A549 (cell line): ENCODE data around the gene MUCL3. TPM values are rescaled to one million over a fixed set of nuclear protein-coding genes. Genes with fewer than 3 reads are reported as not detected.
A peak's percentile ranks its signal among the peaks of the same experiment; 100 is the strongest.

ENCODE experiments used
- ATAC-seq, 2 experiments: fragments of 200-7000 bp in 1 of 2; fragments of >200 bp in 1 of 2; cut with Nextera tagmentation in 1 of 2; cut with Tn5 transposase in 1 of 2; 3 replicates each; pipeline versions ENCODE4 v1.8.0 to v1.9.1; 2018 to 2020; ENCODE audit warnings: mild to moderate bottlenecking in 1 of 2, moderate library complexity in 1 of 2
- CTCF ChIA-PET: fragments of 300-600 bp; sonication (Branson Sonifier 250); formaldehyde crosslinking; extraction: SDS; loops from one replicate; lab custom pipeline; 2021; ENCODE audit warnings: antibody characterized with exemption, inconsistent platforms; lab: Yijun Ruan, JAX
- POLR2A ChIA-PET: fragments of 350-600 bp; formaldehyde crosslinking; extraction: SDS; loops from one replicate; lab custom pipeline; 2021; ENCODE audit warnings: antibody characterized with exemption, inconsistent platforms; lab: Yijun Ruan, JAX
- DNase-seq, 2 experiments: peaks; one replicate each; pipeline versions ENCODE4 v3.0.0 to v3.0.0-alpha.2; 2011 to 2016; ENCODE audit warnings: low read depth in 1 of 2, low spot score in 1 of 2
- FAIRE-seq: peaks from 2 replicates; lab custom pipeline; 2011; peaks lifted over from hg19 to GRCh38; lab: Jason Lieb, UNC
- H3K27ac ChIP-seq, 2 experiments: fragments of >200 bp; sonication (Bioruptor Twin); formaldehyde crosslinking; 3 replicates each; pipeline ENCODE4 v1.5.1; 2016 to 2017
- H3K4me1 ChIP-seq: fragments of >200 bp; sonication (Bioruptor Twin); formaldehyde crosslinking; 3 replicates; pipeline ENCODE4 v1.6.1; 2016
- H3K4me2 ChIP-seq: fragments of >200 bp; sonication (Bioruptor Twin); formaldehyde crosslinking; 3 replicates; pipeline ENCODE4 v1.6.1; 2016
- H3K4me3 ChIP-seq: fragments of >200 bp; sonication (Bioruptor Twin); formaldehyde crosslinking; 3 replicates; pipeline ENCODE4 v1.5.1; 2016
- H3K9me3 ChIP-seq: fragments of >200 bp; sonication (Bioruptor Twin); formaldehyde crosslinking; 3 replicates; pipeline ENCODE4 v1.6.1; 2016
- CBX8 ChIP-seq: fragments of 200-600 bp; sonication (generic); IDR thresholded peaks from 2 replicates; pipeline ENCODE4 v1.6.1; 2016
- CEBPB ChIP-seq, 2 experiments: fragments of >200 bp in 1 of 2; sonication (Bioruptor Twin) in 1 of 2; formaldehyde crosslinking in 1 of 2; IDR thresholded peaks; 2 replicates each; pipeline ENCODE4 v1.6.1; 2012 to 2016
- CHD4 ChIP-seq: fragments of 200-600 bp; sonication (generic); IDR thresholded peaks from 2 replicates; pipeline ENCODE4 v1.6.1; 2016; ENCODE audit warnings: antibody characterized with exemption, mild to moderate bottlenecking, borderline replicate concordance
- EHMT2 ChIP-seq: fragments of 200-600 bp; sonication (generic); IDR thresholded peaks from 2 replicates; pipeline ENCODE4 v1.6.1; 2016; ENCODE audit warnings: antibody characterized with exemption, low read depth, mild to moderate bottlenecking, moderate library complexity
- EP300 ChIP-seq, 2 experiments: fragments of >200 bp; sonication (Bioruptor Twin); formaldehyde crosslinking; IDR thresholded peaks; 2 replicates in 1 of 2; 3 replicates in 1 of 2; pipeline ENCODE4 v1.6.1; 2016 to 2017
- HOXB13 ChIP-seq: fragments of 250-450 bp; sonication (Bioruptor Pico); IDR thresholded peaks from 2 replicates; pipeline ENCODE4 v1.5.0; 2020; ENCODE audit warnings: low read depth, mild to moderate bottlenecking, moderate library complexity
- HOXB5 ChIP-seq: fragments of 250-450 bp; sonication (Bioruptor Pico); IDR thresholded peaks from 2 replicates; pipeline ENCODE4 v1.5.0; 2020; ENCODE audit warnings: mild to moderate bottlenecking, moderate library complexity
- JUNB ChIP-seq: fragments of >200 bp; sonication (Bioruptor Twin); formaldehyde crosslinking; IDR thresholded peaks from 2 replicates; pipeline ENCODE4 v1.6.1; 2016
- MAFK ChIP-seq: fragments of 450-650 bp; IDR thresholded peaks from 2 replicates; pipeline ENCODE4 v1.6.1; 2014; ENCODE audit not compliant: partially characterized antibody
- MAZ ChIP-seq: fragments of 150-350 bp; IDR thresholded peaks from 2 replicates; pipeline ENCODE4 v1.6.1; 2014; ENCODE audit warnings: antibody characterized with exemption, low read depth, low read length, borderline replicate concordance
- PHF8 ChIP-seq: fragments of 200-600 bp; sonication (generic); IDR thresholded peaks from 2 replicates; pipeline ENCODE4 v1.6.1; 2016; ENCODE audit warnings: low read depth, mild to moderate bottlenecking, antibody characterized with exemption, moderate library complexity, borderline replicate concordance
- POLR2A ChIP-seq: IDR thresholded peaks from 2 replicates; pipeline ENCODE4 v1.6.1; 2012; ENCODE audit warnings: mild to moderate bottlenecking, low read length
- POLR2AphosphoS2 ChIP-seq: conservative IDR thresholded peaks from 2 replicates; pipeline ENCODE4 v1.6.1; 2012; ENCODE audit warnings: low read length, improper control_type of control experiment, inconsistent platforms
- SMC3 ChIP-seq: fragments of >200 bp; sonication (Bioruptor Twin); formaldehyde crosslinking; IDR thresholded peaks from 3 replicates; pipeline ENCODE4 v1.6.1; 2018; ENCODE audit warnings: inconsistent platforms
- ZFP36 ChIP-seq: fragments of 450-650 bp; IDR thresholded peaks from 2 replicates; pipeline ENCODE4 v1.6.1; 2014; ENCODE audit warnings: borderline replicate concordance; ENCODE audit not compliant: partially characterized antibody
- ZSCAN20 ChIP-seq: fragments of 250-450 bp; sonication (Bioruptor Pico); IDR thresholded peaks from 2 replicates; pipeline ENCODE4 v1.8.0; 2022; ENCODE audit warnings: mild to moderate bottlenecking, moderate library complexity
- WGBS: methylation state at CpG from one replicate; pipeline ENCODE4 v1.1.6; 2017; ENCODE audit errors: missing lambda C conversion rate; 5-methylcytosine and 5-hydroxymethylcytosine counted together
- polyA plus RNA-seq, 4 experiments: library from polyadenylated mRNA; depleted of rRNA in 3 of 4; stranded (reverse); fragments of >200 nt; fragmentation: RNase III in 1 of 4; extraction: RNeasy Plus Mini Kit Qiagen cat#74134 plus additional on column Dnase treatment in 1 of 4; gene quantifications; 2 replicates in 3 of 4; 3 replicates in 1 of 4; pipeline ENCODE4 v1.2.3, GENCODE V29; 2011 to 2017
- TF ChIP-seq, protein P1 (sequence below): fragments of 450-650 bp; IDR thresholded peaks from 2 replicates; pipeline ENCODE4 v1.6.1; 2014; ENCODE audit warnings: antibody characterized with exemption
- TF ChIP-seq, protein P2 (sequence below): fragments of >200 bp; sonication (Bioruptor Twin); formaldehyde crosslinking; IDR thresholded peaks from 3 replicates; pipeline ENCODE4 v1.5.1; 2016
- TF ChIP-seq, protein P3 (sequence below): IDR thresholded peaks from 2 replicates; pipeline ENCODE4 v1.6.1; 2012; ENCODE audit warnings: low read depth, borderline replicate concordance
- TF ChIP-seq, protein P4 (sequence below): fragments of >200 bp; sonication (Bioruptor Twin); formaldehyde crosslinking; IDR thresholded peaks from 3 replicates; pipeline ENCODE4 v1.6.1; 2016

MUCL3 gene
- polyA plus RNA-seq, 2 of the 4 experiments (the other 2 are of a cell fraction), result 0.01 to 0.03 TPM

DNA sequence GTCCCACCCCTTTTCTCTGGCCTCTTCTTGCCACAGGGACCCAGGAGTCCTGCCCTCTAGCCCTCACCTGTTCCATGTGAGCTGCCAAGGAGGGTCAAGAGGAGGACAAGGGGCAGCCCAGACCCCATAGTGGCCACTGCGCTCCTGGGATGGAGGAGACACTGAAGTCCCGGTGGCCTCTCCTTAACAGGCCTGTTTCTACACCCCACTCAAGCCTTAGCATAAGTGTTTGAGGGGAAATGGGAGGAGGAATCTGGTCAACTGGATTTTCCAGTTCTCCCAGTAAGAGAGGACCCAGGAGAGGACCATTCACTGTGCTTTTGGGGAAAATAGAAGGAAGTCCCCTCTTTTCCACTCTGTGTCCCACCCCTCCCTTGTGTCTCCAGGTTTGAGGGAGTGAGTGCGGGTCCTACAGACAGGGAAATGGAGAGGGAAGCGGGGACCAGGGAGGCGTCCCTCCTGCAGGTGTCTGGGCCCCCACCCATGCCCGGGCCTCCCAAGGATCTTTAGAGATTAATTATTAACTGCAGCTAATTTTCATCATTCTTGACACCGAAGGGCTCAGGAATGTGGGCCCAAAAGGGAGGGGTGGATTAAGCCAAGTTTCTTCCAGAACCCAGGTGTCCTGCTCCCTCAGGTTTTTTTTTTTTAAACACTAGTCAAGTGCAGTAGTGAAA lies 8.7 kb upstream of the MUCL3 start, which contains the start of gene SFTA2:
Gene SFTA2, minus strand, starts transcription at position 202 of the 677 bp plus-strand sequence. Its CDS starts 74 bp downstream, at position 128.
- CTCF ChIA-PET, result interaction anchor here (1.1 to 2.5 kb wide), 3 partner anchors 10 to 148 kb away, joined by 3 to 8 read pairs (median 4); no protein-coding TSS in a partner anchor
- 58% methylated on average over 7 of the region's 7 CpGs for WGBS
- H3K27ac ChIP-seq, result peak within 1 kb of the TSS; percentile 38 to 46; a peak in 3 of 6 replicates
- H3K9me3 ChIP-seq, result peaks cover 13% of the 10 kb centered on the region
- ATAC-seq, result no peak
- H3K4me1 ChIP-seq, result peaks cover 12% of the 10 kb centered on the region
- no peak for FAIRE-seq
- TF ChIP-seq ZFP36, result no peak
- TF ChIP-seq HOXB5 (CRISPR knock-in tag), result no peak
- TF ChIP-seq CHD4, result no peak
- no peak for TF ChIP-seq POLR2A
- TF ChIP-seq JUNB, result no peak
- no peak for TF ChIP-seq SMC3
- TF ChIP-seq, protein P1, sequence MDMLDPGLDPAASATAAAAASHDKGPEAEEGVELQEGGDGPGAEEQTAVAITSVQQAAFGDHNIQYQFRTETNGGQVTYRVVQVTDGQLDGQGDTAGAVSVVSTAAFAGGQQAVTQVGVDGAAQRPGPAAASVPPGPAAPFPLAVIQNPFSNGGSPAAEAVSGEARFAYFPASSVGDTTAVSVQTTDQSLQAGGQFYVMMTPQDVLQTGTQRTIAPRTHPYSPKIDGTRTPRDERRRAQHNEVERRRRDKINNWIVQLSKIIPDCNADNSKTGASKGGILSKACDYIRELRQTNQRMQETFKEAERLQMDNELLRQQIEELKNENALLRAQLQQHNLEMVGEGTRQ, result no peak
- no peak for TF ChIP-seq ZSCAN20 (CRISPR knock-in tag)
- TF ChIP-seq HOXB13 (CRISPR knock-in tag), result no peak
- no peak for TF ChIP-seq MAFK
- TF ChIP-seq, protein P2, sequence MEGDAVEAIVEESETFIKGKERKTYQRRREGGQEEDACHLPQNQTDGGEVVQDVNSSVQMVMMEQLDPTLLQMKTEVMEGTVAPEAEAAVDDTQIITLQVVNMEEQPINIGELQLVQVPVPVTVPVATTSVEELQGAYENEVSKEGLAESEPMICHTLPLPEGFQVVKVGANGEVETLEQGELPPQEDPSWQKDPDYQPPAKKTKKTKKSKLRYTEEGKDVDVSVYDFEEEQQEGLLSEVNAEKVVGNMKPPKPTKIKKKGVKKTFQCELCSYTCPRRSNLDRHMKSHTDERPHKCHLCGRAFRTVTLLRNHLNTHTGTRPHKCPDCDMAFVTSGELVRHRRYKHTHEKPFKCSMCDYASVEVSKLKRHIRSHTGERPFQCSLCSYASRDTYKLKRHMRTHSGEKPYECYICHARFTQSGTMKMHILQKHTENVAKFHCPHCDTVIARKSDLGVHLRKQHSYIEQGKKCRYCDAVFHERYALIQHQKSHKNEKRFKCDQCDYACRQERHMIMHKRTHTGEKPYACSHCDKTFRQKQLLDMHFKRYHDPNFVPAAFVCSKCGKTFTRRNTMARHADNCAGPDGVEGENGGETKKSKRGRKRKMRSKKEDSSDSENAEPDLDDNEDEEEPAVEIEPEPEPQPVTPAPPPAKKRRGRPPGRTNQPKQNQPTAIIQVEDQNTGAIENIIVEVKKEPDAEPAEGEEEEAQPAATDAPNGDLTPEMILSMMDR, result no peak
- no peak for TF ChIP-seq POLR2AphosphoS2
- no peak for TF ChIP-seq CBX8
- TF ChIP-seq, protein P3, sequence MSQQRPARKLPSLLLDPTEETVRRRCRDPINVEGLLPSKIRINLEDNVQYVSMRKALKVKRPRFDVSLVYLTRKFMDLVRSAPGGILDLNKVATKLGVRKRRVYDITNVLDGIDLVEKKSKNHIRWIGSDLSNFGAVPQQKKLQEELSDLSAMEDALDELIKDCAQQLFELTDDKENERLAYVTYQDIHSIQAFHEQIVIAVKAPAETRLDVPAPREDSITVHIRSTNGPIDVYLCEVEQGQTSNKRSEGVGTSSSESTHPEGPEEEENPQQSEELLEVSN, result no peak
- no peak for TF ChIP-seq EHMT2
- TF ChIP-seq, protein P4, sequence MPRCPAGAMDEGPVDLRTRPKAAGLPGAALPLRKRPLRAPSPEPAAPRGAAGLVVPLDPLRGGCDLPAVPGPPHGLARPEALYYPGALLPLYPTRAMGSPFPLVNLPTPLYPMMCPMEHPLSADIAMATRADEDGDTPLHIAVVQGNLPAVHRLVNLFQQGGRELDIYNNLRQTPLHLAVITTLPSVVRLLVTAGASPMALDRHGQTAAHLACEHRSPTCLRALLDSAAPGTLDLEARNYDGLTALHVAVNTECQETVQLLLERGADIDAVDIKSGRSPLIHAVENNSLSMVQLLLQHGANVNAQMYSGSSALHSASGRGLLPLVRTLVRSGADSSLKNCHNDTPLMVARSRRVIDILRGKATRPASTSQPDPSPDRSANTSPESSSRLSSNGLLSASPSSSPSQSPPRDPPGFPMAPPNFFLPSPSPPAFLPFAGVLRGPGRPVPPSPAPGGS, result no peak
- POLR2A ChIA-PET, result interaction anchor here (0.6 kb wide), 1 partner anchor 205 kb away, joined by 3 read pairs; no protein-coding TSS in a partner anchor
- H3K4me3 ChIP-seq, result no peak within 1 kb of the TSS
- H3K4me2 ChIP-seq, result peak within 1 kb of the TSS; percentile 30; the same call in 1 of the 3 replicates
- no peak for DNase-seq

DNA sequence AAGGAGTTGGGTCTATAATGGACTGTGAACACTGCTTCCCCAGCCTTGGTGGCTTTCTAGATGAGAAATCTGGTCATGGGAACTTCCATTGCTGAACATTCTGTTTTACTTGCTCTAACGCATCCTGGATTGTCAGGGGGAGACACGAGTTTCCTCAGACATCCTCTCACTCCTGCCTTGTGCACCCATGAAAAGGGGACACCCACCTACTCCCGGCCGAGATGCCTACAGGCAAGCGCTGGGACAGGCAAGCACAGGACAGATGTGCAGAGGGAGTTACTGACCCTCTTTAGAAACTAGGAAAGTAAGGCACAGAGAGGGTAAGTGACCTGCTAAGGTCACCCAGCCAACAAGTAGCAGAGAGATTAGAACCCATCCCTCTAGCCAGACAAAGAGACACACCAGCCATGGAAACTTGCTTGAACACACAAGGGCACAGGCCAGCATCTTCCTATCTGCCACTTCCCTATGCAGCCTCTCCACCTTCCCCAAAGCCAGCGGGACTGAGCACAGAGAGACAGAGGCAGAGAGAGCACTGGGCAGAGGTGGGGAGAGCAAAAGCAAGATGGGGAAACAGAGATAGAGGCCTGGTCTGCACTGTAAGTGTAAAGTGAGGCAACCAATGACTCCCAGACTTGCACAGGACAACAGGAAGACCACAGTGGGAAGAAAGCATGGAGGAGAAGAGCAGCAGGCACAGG lies 8.0 kb upstream of the MUCL3 start:
- CTCF ChIA-PET, result no interaction called here
- Histone ChIP-seq H3K4me2 (peak overlapping the region; percentile 30; the same call in 1 of the 3 replicates), H3K27ac (no peak overlapping the region; a peak in 1 of 6 replicates), H3K4me3 (no peak overlapping the region)
- no peak for ATAC-seq
- DNase-seq, result no peak
- TF ChIP-seq MAZ (no peak), POLR2A (no peak), EP300 (IDR thresholded peaks at IDR 0.05) (no peak), PHF8 (no peak), CEBPB (IDR thresholded peaks at IDR 0.05) (no peak)
- TF ChIP-seq, protein P3, result no peak
- TF ChIP-seq, protein P2, result no peak
- TF ChIP-seq, all 56 proteins: peak for 0
- POLR2A ChIA-PET, result no interaction called here
- H3K9me3 ChIP-seq, result peaks cover 13% of the 10 kb centered on the region
- H3K4me1 ChIP-seq, result peaks cover 11% of the 10 kb centered on the region
- WGBS, result 78% methylated on average over 6 of the region's 6 CpGs
- no peak for FAIRE-seq
